ENCODE measurements around the gene ZNF597.
"Not testable (repeated sequence)": the region's sequence is repeated elsewhere in the genome, so short reads cannot be mapped to it uniquely, and the experiment has no call there.

Gene ZNF597

GRCh38 chr16:3475604-3476375 is 32.5 kb upstream of the ZNF597 start:
- no peak for DNase-seq (ENCODE audit: low read depth)

- DNase-seq (ENCODE audit: low read depth) = not testable (repeated sequence)
These were observed 31.6 kb upstream of the ZNF597 start for GRCh38 chr16:3474870-3475269.

GRCh38 chr16:3474136-3474779 is 31.0 kb upstream of the ZNF597 start:
- DNase-seq (ENCODE audit: low read depth) = no peak

- not testable (repeated sequence) for DNase-seq (ENCODE audit: low read depth)
These were observed 30.3 kb upstream of the ZNF597 start for GRCh38 chr16:3473596-3473943.

- DNase-seq (ENCODE audit: low read depth) = peak; percentile 28
These were observed 29.7 kb upstream of the ZNF597 start for GRCh38 chr16:3472878-3473595.

GRCh38 chr16:3471518-3472176 is 28.3 kb upstream of the ZNF597 start:
- no peak for DNase-seq (ENCODE audit: low read depth)

- no peak for DNase-seq (ENCODE audit: low read depth)
These were observed 27.4 kb upstream of the ZNF597 start for GRCh38 chr16:3470723-3471122.

GRCh38 chr16:3469736-3470135 is 26.4 kb upstream of the ZNF597 start:
- DNase-seq (ENCODE audit: low read depth) = no peak

GRCh38 chr16:3468501-3468900 is 25.2 kb upstream of the ZNF597 start:
- no peak for DNase-seq (ENCODE audit: low read depth)

- peak; percentile 67 for DNase-seq (ENCODE audit: low read depth)
These were observed 24.6 kb upstream of the ZNF597 start for GRCh38 chr16:3467921-3468320.

- DNase-seq (ENCODE audit: low read depth) = no peak
These were observed 23.9 kb upstream of the ZNF597 start for GRCh38 chr16:3467182-3467581.

- DNase-seq (ENCODE audit: low read depth) = no peak
These were observed 22.7 kb upstream of the ZNF597 start for GRCh38 chr16:3465911-3466584.

- no peak for DNase-seq (ENCODE audit: low read depth)
These were observed 22.0 kb upstream of the ZNF597 start for GRCh38 chr16:3465301-3465700.

- DNase-seq (ENCODE audit: low read depth) = peak; percentile 22
These were observed 17.8 kb upstream of the ZNF597 start for GRCh38 chr16:3461151-3461550.

- DNase-seq (ENCODE audit: low read depth) = no peak
These were observed 17.3 kb upstream of the ZNF597 start for GRCh38 chr16:3460585-3460984.

GRCh38 chr16:3460121-3460520 is 16.8 kb upstream of the ZNF597 start:
- DNase-seq (ENCODE audit: low read depth) = no peak

GRCh38 chr16:3459401-3460090 is 16.2 kb upstream of the ZNF597 start:
- peak; percentile 27 for DNase-seq (ENCODE audit: low read depth)

GRCh38 chr16:3458852-3459361 is 15.6 kb upstream of the ZNF597 start:
- peak; percentile 50 for DNase-seq (ENCODE audit: low read depth)

GRCh38 chr16:3458278-3458851 is 15.1 kb upstream of the ZNF597 start:
- peak; percentile 59 for DNase-seq (ENCODE audit: low read depth)

GRCh38 chr16:3457434-3458252 is 14.3 kb upstream of the ZNF597 start:
- peak; percentile 91 for DNase-seq (ENCODE audit: low read depth)

Measured in iris pigment epithelial cell (primary cell).